GM18873 (cell line): Measurements from ENCODE around the gene MFSD1.
"Not testable (repeated sequence)": the region's sequence is repeated elsewhere in the genome, so short reads cannot be mapped to it uniquely, and the experiment has no call there.

Source experiments
- ATAC-seq: cut with Tn5 transposase; IDR thresholded peaks from one replicate; pipeline ENCODE4 v1.9.1; 2021; ENCODE audit warnings: mild to moderate bottlenecking, moderate library complexity, moderate number of reproducible peaks; ENCODE audit not compliant: unreplicated experiment, low FRiP score

The MFSD1 gene

GRCh38 chr3:158775426-158776410 is 26.1 kb upstream of the MFSD1 start:
- ATAC-seq: no peak

- no peak for ATAC-seq
Observed at GRCh38 chr3:158776531-158776930, 25.3 kb upstream of the MFSD1 start.

- no peak for ATAC-seq
Observed at GRCh38 chr3:158777161-158777873, 24.5 kb upstream of the MFSD1 start.

GRCh38 chr3:158780766-158781165 is 21.1 kb upstream of the MFSD1 start:
- no peak for ATAC-seq

GRCh38 chr3:158781191-158781590 is 20.7 kb upstream of the MFSD1 start:
- ATAC-seq: no peak

GRCh38 chr3:158781849-158782248 is 20.0 kb upstream of the MFSD1 start:
- no peak for ATAC-seq

- no peak for ATAC-seq
Observed at GRCh38 chr3:158782283-158782989, 19.4 kb upstream of the MFSD1 start.

GRCh38 chr3:158783051-158783450 is 18.8 kb upstream of the MFSD1 start:
- no peak for ATAC-seq

- no peak for ATAC-seq
Observed at GRCh38 chr3:158785972-158786371, 15.9 kb upstream of the MFSD1 start.

- no peak for ATAC-seq
Observed at GRCh38 chr3:158788446-158788845, 13.4 kb upstream of the MFSD1 start.

- ATAC-seq: no peak
Observed at GRCh38 chr3:158789592-158789991, 12.3 kb upstream of the MFSD1 start.

- peak; percentile 58 for ATAC-seq
Observed at GRCh38 chr3:158790901-158791589, 10.8 kb upstream of the MFSD1 start.

- ATAC-seq: not testable (repeated sequence)
Observed at GRCh38 chr3:158791590-158791920, 10.3 kb upstream of the MFSD1 start.

GRCh38 chr3:158792709-158793108 is 9.1 kb upstream of the MFSD1 start:
- ATAC-seq: no peak

- no peak for ATAC-seq
Observed at GRCh38 chr3:158794206-158794605, 7.6 kb upstream of the MFSD1 start.

GRCh38 chr3:158794936-158795518 is 6.8 kb upstream of the MFSD1 start:
- peak; percentile 48 for ATAC-seq

- no peak for ATAC-seq
Observed at GRCh38 chr3:158801201-158801600, 653 bp upstream of the MFSD1 start.

- peak; percentile 20 for ATAC-seq
Observed at GRCh38 chr3:158802409-158803268, 785 bp downstream of the MFSD1 start.

GRCh38 chr3:158804441-158804840 is 2.6 kb downstream of the MFSD1 start:
- no peak for ATAC-seq
